K562 treated with DMSO at 1 percent for 24 hours (cell line): ENCODE measurements around the gene CWC22. TPM values are rescaled to one million over a fixed set of nuclear protein-coding genes. Genes with fewer than 3 reads are reported as not detected.

Experiments
- total RNA-seq: library from RNA; unstranded; fragments of 300-600 nt; gene quantifications from 2 replicates; pipeline ENCODE4 v1.2.3, GENCODE V29; 2022; ENCODE audit warnings: low read depth; ENCODE audit not compliant: insufficient read depth

Gene CWC22
- 13.3 and 17.0 TPM in 2 replicates for total RNA-seq

GRCh38 chr2:180006781-180007579, at the start of gene CWC22:
Gene CWC22 (minus strand): TSS chr2:180007297. CDS start chr2:179993341, 13,956 bp downstream.

Other genes with a start within 250 kb of the CWC22 start
- not detected in 2 replicates for gene ZNF385B, start 145.7 kb downstream of the CWC22 start, total RNA-seq